Cardiac ventricle fibroblast (primary cell): Measurements from ENCODE around the gene ZRANB2. TPM values are rescaled to one million over a fixed set of nuclear protein-coding genes. Genes with fewer than 3 reads are reported as not detected.

ENCODE experiments used
- total RNA-seq: library from RNA; depleted of rRNA; stranded (reverse); fragments of >200 nt; gene quantifications from 2 replicates; pipeline ENCODE4 v1.2.3, GENCODE V29; 2015

Gene ZRANB2
- 29.3 and 32.4 TPM in 2 replicates for total RNA-seq

GRCh38 chr1:71080739-71081696 is at the start of gene ZRANB2:
TSS of gene ZRANB2 (minus strand) at chr1:71081035. CDS start at chr1:71080995, 40 bp downstream.

GRCh38 chr1:71047635-71048607 is 32.9 kb downstream of the ZRANB2 start, which contains the start of gene PTGER3:
TSS of gene PTGER3 (minus strand) at chr1:71047816. CDS start at chr1:71047577, 239 bp downstream.

Other genes starting within 250 kb of the ZRANB2 start
- gene PTGER3, start 33.2 kb downstream of the ZRANB2 start, total RNA-seq = not detected in 2 replicates